Calu3 (cell line): ENCODE measurements around the gene HP1BP3. TPM values are rescaled to one million over a fixed set of nuclear protein-coding genes. Genes with fewer than 3 reads are reported as not detected.

Experiments used
- BruUV-seq: library from RNA; stranded (reverse); fragments of 400-500 nt; replicated peaks from 2 replicates; lab custom pipeline; 2021; lab: Mats Ljungman, UMichigan
- CTCF ChIA-PET: fragments of 300-600 bp; sonication (Branson Sonifier 250); formaldehyde crosslinking; loops from one replicate; lab custom pipeline; 2022; ENCODE audit warnings: antibody characterized with exemption; lab: Charles Lee
- DNase-seq: peaks from one replicate; pipeline ENCODE4 v3.0.0; 2022
- H3K27ac Mint-ChIP-seq: one replicate; pipeline ENCODE4 v1.8.0; 2022; ENCODE audit warnings: mixed read lengths; ENCODE audit not compliant: unreplicated experiment
- H3K27me3 Mint-ChIP-seq: one replicate; pipeline ENCODE4 v1.8.0; 2022; ENCODE audit warnings: mixed read lengths; ENCODE audit not compliant: unreplicated experiment
- H3K36me3 Mint-ChIP-seq: one replicate; pipeline ENCODE4 v1.8.0; 2022; ENCODE audit warnings: mild to moderate bottlenecking, moderate library complexity, mixed read lengths; ENCODE audit not compliant: insufficient read depth, unreplicated experiment
- H3K4me1 Mint-ChIP-seq: one replicate; pipeline ENCODE4 v1.8.0; 2022; ENCODE audit warnings: mild to moderate bottlenecking, low read depth, mixed read lengths; ENCODE audit not compliant: unreplicated experiment
- H3K4me3 Mint-ChIP-seq: one replicate; pipeline ENCODE4 v1.8.0; 2022; ENCODE audit warnings: mild to moderate bottlenecking, low read depth, moderate library complexity, mixed read lengths; ENCODE audit not compliant: unreplicated experiment
- H3K9me3 Mint-ChIP-seq: one replicate; pipeline ENCODE4 v1.8.0; 2022; ENCODE audit warnings: low read depth, mixed read lengths; ENCODE audit not compliant: unreplicated experiment
- CTCF ChIP-seq: fragments of 200-600 bp; IDR thresholded peaks from one replicate; pipeline ENCODE4 v1.8.0; 2022; ENCODE audit warnings: antibody characterized with exemption; ENCODE audit not compliant: unreplicated experiment
- intact Hi-C: fragments of 100-400 bp; cut with micrococcal nuclease; formaldehyde crosslinking; loops from one replicate; pipeline ENCODE4 v1.10.0; 2022; ENCODE audit not compliant: unreplicated experiment
- total RNA-seq: library from RNA; stranded (reverse); gene quantifications from 2 replicates; pipeline ENCODE4 v1.2.3, GENCODE V29; 2022

HP1BP3 gene
- total RNA-seq, 1 experiment from 2014 or later, result 247 TPM

GRCh38 chr1:20711285-20712214, 75.6 kb downstream of the HP1BP3 start:
- no TSS peak for BruUV-seq
- Mint-ChIP-seq H3K4me1 (peaks cover 7% of the 10 kb centered on the region), H3K9me3 (no peaks in the 10 kb centered on the region), H3K27me3 (peaks cover 9% of the 10 kb centered on the region), H3K36me3 (peaks cover 6% of the 10 kb centered on the region), H3K27ac (no peak overlapping the region), H3K4me3 (no peak overlapping the region)
- CTCF ChIA-PET, result interaction anchor here (1.4 kb wide), 1 partner anchor 15 kb away, joined by 4 read pairs; no protein-coding TSS in a partner anchor
- no peak for DNase-seq
- intact Hi-C loops, result no loop called here
- TF ChIP-seq CTCF, result no peak

- Mint-ChIP-seq H3K27ac (no peak overlapping the region), H3K4me1 (no peaks in the 10 kb centered on the region), H3K36me3 (no peaks in the 10 kb centered on the region), H3K4me3 (no peak overlapping the region), H3K9me3 (no peaks in the 10 kb centered on the region), H3K27me3 (peaks cover under 1% of the 10 kb centered on the region)
- no peak for DNase-seq
- no peak for TF ChIP-seq CTCF
- intact Hi-C loops, result no loop called here
- CTCF ChIA-PET, result interaction anchor here (1.4 kb wide), 1 partner anchor 14 kb away, joined by 4 read pairs; no protein-coding TSS in a partner anchor
- no TSS peak for BruUV-seq
Observed at GRCh38 chr1:20710469-20711284, 76.4 kb downstream of the HP1BP3 start.

GRCh38 chr1:20709868-20710267, 77.2 kb downstream of the HP1BP3 start:
- no peak for TF ChIP-seq CTCF
- H3K4me1 Mint-ChIP-seq, result no peaks in the 10 kb centered on the region
- CTCF ChIA-PET, result interaction anchor here (1.4 kb wide), 1 partner anchor 13 kb away, joined by 4 read pairs; no protein-coding TSS in a partner anchor
- H3K27me3 Mint-ChIP-seq, result no peaks in the 10 kb centered on the region
- H3K36me3 Mint-ChIP-seq, result no peaks in the 10 kb centered on the region
- DNase-seq, result no peak
- H3K4me3 Mint-ChIP-seq, result no peak overlapping the region
- intact Hi-C loops, result no loop called here
- no TSS peak for BruUV-seq
- no peak overlapping the region for H3K27ac Mint-ChIP-seq
- no peaks in the 10 kb centered on the region for H3K9me3 Mint-ChIP-seq

- no peaks in the 10 kb centered on the region for H3K9me3 Mint-ChIP-seq
- no peak overlapping the region for H3K27ac Mint-ChIP-seq
- no peak for TF ChIP-seq CTCF
- DNase-seq, result no peak
- CTCF ChIA-PET, result no interaction called here
- no peaks in the 10 kb centered on the region for H3K4me1 Mint-ChIP-seq
- no TSS peak for BruUV-seq
- no peak overlapping the region for H3K4me3 Mint-ChIP-seq
- intact Hi-C loops, result no loop called here
- H3K27me3 Mint-ChIP-seq, result peaks cover under 1% of the 10 kb centered on the region
- no peaks in the 10 kb centered on the region for H3K36me3 Mint-ChIP-seq
Observed at GRCh38 chr1:20708891-20709290, 78.2 kb downstream of the HP1BP3 start.
